NCI-H2081 treated with DMSO at 0.1 percent for 48 hours (cell line): ENCODE results near the gene LBX2.
"Not testable (repeated sequence)": the region's sequence is repeated elsewhere in the genome, so short reads cannot be mapped to it uniquely, and the experiment has no call there.

Experiments used
- DNase-seq: peaks from one replicate; lab custom pipeline; 2025; lab: John Stamatoyannopoulos, UW

LBX2 gene

DNA sequence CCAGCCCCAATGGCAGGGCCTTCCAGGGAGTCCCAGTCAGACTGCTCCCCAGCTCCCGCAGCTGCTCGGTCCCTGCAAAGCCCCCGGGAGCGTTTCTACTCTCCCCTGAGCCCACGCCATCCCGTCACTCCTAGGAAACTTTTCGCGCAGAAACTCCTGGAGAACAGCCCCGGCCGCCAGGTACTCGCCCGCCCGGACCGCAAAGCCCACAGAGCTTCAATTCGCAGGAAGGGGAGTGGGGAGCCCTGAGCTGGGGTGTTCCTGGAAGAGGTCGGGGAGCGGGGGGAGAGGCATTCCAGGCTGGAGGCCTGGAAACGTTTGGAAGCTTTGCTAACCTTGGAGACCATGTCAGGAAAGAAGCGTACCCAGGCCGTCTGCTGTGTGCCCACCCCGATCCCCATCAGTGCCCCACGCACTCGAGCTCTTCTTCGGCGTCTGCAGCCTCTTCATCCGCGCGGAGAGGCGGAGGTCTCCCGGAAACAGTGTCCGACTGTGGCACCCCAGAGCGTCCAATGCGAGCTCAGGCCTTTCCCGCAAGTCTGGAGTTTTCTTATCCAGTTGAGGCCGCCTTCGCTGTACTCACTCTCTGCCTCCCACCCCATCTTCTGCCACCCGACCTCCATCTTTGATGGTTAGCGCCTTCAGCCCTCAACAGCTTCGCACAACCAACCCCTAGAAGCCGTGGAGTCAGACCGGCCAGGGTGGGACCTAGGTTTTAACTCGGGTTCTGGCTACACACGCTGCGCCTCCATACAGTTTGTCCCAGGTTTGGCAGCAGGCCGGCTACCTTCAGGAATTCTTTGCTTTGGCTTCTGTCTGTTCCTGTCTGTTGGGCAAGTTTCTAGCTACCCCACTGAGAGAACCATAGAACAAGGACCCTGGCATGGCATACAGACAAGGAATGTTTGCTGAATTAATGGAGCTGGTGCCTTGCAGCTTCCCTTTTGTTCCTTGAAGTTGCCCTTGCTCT lies 4.4 kb upstream of the LBX2 start:
- DNase-seq: no peak

DNA sequence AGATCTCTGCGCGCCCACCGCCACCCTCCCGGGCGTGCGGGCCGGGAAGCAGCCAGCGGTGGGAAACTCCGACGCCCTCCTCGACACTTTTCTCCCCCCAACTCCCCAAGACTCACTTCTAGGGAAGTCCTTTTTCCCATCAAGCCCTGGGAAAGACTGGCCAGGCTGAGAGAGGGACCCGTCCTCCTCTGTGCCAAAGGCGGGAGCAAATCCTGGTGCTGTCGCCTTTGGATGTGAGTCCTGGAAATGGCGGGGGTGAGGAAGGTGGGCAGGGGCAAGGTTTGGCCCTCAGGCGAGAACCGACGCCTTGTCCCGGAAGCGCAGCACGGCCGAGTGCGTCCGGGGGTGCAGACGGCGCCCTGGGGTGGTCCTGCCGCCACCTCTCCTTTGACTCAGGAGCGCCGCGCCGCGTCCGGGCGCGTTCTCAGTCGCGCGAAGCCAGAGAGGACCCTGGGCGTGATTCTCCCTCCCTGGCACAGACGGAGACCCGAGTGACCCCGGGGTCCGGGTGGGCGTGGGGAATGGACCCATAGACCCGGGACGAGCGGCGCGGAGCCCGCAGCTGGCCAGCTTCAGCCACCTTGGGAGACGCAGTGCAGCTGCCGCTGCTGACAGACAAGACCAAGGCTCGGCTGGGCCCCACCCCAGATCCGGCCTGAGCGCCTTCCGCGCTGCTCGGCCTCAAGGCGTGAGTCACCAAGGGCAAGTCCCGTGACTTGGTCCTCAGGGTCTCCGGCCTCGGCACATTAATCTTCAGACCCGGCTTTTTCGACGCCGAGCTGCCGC lies 3.5 kb upstream of the LBX2 start:
- no peak for DNase-seq

DNA sequence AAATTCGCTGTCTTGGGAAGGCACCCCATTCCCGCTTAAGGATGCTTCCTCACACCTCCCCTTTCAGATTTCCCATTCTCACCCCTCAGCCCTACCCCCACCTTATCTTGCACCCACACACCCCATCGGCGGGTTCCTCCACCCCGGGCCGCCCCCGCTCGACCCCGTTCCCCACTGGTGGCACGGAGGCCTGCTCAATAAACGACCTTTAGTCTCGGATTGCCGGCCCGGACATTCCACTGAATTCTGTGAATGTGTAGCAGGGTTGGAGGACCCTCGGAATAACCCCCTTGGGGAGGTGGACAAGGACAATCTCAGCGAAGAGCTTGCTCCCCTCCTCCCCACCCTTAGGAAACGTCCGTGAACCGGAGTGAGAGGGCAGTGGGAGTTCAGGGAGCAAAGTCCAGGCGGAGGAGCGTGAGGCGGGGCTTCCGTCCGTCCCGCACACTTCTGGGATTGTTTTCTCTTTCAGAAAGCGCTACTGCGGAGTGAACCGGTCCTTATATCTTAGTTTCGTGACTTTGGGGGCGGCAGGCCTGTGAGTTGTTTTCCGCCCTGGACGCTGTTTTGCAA lies 2.8 kb upstream of the LBX2 start:
- DNase-seq: no peak

DNA sequence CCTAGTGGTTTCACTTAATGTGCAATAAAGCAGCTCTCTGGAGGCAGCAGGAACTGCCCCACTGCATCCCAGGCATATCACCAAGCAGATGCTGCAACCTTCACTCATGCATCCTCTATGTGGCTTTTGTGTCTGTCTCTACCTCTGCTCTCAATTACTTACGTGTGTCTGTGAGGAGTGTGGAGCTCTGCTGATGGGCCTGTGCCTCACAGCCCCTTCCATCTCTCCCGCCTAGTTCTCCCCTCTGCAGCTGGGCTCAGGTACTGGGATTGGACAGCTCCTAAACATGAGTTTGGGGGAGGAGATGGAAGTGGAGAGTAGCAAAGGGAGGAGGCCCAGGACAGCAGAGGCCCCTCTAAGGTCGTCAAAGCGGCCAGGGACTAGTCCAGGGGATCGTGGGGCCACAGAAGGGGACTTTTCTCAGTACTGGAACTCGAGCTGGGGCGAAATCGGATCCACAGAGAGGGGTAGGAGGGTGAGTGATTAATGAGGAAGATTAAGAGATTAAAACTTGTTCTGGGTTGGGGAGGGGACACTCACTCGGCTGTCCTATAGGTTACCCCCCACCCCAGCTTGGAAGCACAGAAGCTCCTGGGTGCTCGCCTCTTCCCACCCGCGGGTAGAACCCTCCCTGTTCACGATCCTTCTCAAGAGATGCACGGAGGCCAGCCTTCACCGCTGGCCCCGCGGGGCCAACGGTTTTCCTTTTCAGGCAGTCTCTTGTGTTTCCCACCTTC lies 2.1 kb upstream of the LBX2 start:
- DNase-seq: no peak

DNA sequence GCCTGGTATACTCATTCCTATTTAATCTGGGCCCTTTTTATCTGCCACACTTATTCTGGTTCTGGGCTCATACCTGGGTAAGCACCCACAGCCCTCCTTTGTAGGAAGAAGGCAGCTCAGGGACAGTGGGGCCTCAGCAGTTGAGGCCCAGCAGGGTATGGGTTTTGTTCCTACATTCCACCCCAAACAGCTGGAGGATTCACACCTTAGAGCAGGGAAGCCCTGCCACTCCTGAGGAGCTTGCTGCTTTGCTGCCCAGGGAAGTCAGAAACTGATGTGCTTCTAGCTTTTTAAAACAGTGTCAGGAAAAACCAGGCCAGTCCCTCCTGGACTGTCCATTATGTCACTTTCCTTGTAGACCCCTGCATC lies 1.2 kb upstream of the LBX2 start:
- no peak for DNase-seq

DNA sequence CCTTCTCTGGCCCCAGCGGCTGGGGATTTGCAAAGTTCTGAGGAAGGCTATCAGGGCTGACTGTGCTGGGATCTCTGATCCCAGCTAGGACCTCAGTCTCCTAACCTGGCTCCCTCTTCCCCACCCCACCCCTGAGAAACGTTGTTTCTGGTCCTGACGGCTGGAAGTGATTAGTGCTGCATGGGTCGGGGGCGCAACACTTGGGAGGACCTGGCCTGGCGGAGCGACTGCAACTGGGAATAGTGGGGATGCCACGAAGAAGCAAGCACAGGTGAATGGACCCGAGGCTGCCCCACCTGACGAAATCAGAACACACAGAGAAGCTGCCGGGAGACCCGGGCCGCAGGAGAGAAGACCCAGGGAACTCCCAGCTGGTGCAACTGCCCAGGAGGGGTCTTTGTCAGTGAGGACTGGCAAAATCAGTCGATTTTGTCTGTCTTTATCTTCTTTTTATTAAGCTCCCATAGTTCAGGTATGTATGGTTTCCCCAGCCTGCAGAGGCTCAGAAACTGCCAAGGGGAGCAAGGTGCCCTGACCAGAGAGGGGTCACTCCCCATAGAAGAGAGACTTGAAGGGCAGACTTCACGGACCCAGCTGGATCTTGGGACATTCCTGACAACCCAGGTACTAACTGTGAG lies 656 bp upstream of the LBX2 start:
- no peak for DNase-seq

DNA sequence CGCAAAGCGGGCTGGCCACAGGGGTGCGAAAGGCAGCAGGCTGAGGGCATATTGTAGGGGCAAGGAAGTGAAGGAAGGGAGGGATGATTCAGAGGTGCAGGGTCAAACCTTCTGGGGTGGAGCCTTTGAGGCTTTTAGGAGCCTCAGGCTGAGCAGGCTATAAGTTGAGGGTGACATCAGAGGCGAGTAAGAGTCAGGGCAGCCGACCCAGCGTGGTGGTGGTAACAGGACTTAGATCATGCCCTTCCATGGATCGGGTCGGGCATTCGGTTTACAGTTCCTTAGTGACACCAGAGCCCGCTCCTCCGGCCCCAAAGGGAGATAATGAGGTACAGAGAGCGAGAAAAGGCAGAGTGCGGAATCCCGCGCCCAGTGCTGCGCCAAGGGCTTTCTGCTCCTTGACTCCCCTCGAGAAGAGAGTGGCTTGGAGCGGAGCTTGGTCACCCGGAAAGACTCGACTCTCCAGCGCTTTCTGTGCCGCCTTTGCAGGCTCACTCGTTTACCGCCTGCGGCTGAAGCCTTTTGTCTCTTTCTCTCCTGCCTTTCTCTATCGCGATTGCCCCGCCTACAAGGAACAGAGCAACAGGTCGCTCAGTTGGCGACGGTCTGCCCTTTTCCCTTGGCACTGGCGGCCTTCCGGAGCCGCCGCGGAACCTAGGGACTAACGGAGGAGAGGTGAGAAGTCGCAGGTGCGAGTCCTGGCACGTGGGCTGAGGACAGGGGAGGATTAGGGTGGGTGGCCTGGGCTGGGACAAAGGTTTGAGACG lies 720 bp downstream of the LBX2 start:
- DNase-seq: no peak

DNA sequence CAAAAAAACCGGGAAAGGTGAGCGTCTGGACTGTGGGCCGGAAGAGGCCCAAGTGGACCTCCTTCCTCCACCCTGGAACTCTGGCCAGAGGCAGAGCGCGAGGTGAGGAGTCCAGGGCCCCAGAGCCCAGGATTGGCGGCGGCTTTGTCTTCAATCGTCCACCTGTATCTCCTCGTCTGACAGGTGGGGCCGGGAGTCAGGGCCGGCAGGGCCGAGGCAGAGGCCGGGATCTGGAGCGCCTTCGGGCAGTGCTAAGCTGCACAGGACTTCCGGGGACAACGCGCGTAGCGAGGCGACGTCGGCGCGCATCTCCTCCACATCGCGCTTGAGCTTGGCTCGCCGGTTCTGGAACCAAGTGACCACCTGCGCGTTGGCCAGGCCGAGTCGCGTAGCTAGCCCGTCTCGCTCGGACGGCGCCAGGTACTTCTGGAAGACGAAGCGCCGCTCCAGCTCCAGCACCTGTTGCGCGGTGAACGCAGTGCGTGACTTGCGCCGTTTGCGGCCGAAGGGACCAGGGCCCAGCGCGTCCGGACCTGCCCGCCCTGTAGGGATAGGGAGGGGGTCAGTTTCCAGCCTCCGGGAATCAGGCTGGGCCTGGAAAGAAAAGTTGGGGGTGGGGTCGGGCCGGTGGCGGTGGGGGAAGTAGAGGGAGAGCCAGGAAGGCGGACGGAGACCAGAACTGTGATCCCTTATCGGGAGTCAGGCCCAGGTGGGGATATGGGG lies 1.5 kb downstream of the LBX2 start:
- DNase-seq: no peak

DNA sequence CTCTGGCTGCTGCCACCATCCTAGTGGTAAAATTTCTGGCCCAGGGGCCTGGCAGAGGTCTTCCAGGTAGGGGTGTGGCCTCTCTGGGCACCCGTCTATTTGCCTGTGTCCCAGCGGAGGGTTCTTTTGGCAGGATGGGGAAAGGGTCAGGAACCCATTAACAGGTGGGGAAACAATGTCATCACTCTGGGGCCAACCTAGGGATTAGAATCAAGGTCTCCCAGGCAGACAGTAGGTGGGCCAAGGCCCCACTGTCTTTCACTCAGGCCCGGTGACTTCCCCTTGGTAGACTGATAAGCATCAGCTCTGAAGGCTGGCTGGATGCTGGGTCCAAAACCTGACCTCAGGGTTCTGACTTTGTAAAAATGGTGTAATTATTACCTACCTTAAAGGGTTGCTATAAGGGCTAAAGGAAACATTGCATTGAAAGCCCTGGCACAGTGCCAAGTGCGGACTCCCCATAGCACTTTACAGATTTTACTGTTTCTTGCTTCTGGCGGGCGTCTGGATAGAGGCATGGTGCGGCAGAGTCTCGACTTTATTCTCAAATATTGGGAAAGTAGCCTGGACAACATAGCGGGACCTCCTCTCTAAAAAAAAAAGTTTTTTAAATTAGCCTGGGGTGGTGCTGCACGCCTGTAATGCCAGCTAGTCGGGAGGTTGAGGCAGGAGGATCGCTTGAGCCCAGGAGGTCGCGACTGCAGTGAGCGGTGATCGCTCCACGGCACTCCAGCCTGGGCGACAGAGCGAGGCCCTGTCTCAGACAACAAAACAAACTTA lies 2.2 kb downstream of the LBX2 start:
- DNase-seq: no peak

DNA sequence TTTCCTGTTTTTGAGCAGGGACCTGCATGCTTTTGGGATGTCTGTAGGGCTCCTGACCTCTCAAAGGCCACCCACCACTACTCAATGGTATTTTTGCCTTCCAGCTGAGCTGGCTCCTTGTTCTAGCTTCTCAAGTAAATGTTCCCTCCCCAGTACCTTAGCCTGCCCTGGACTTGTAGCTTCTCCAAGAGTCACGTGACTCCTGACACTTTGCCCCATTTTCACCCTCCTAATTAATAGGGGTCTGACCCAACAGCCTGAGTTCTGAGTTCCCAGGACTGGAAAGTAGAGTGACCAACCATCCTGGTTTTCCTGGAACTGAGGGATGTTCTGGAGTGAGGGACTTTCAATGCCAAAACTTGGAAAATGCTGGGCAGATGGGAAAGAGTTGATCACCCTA lies 4.0 kb downstream of the LBX2 start:
- DNase-seq: no peak

DNA sequence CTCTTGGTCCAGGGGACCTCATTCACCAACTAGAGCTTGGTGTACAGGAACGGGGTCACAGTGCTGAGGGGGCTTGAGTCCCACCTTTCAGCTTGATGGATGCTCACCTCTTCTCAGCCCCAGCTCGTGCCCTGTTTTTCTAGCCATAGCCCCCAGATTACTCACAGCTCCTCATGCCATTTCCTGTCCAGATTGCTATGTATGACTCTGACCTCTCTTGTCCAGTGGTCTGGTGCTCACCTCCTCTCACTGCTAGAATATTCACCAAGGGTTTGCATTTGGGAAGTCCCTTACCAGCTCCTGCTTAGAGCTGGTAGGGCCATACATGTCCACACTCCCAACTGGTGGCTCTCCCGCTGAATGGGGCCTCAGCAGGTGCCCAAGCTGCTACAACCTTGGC lies 5.9 kb downstream of the LBX2 start:
- DNase-seq: no peak

DNA sequence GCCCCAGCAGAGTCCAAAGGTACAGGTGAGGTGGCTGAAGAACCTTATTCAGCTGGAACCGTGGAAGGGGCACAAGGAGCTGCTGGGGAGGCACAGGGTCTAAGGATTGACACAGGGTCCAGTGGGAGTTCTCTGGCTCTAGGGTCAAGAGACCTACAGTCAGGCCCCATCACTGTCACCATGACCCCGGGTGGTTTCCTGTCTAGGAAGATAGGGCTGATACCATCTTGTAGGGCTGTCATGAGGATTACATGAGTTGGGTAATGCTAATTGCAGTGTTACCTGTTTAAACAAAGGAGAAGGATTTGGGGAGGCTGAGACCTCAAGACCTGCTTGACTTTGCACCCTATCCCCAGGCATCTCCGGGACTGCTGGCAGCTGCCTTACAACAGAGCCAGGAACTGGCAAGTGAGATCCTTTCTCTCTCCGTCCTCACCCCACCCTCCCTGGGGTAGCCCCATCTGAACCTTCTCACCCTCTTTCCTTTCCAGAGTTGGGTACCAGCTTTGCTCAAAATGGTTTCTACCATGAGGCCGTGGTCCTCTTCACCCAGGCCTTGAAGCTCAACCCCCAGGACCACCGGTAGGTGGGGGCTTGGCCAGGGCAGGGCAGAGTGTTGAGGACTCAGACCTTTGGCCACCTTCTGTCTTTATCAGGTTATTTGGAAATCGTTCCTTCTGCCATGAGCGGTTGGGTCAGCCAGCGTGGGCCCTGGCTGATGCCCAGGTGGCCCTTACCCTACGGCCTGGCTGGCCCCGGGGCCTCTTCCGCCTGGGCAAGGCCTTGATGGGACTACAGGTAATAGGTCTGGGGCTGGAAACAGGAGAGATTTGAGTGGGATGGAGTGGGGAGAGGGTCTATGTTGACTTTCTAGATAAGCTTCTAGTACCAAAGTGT lies 7.5 kb downstream of the LBX2 start:
- DNase-seq: no peak

DNA sequence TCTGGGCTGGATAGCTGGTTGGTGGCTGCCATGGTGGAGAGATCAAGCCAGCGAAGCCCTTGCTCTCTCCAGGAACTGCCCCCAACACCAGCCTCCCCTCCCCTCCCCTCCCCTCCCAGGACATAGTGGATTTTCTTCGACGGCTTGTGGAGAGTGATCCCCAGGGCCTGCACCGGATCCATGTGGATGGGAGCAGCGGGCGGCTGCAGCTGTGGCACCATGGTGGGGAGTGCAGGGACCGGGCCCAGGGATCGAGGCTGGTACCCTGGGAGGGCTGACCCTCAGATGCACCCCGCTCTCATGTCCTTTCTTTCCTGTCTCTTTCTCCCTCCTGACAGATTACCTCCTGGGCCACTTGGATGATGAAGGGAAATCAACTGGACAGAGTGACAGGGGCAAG lies 9.5 kb downstream of the LBX2 start:
- DNase-seq: no peak

DNA sequence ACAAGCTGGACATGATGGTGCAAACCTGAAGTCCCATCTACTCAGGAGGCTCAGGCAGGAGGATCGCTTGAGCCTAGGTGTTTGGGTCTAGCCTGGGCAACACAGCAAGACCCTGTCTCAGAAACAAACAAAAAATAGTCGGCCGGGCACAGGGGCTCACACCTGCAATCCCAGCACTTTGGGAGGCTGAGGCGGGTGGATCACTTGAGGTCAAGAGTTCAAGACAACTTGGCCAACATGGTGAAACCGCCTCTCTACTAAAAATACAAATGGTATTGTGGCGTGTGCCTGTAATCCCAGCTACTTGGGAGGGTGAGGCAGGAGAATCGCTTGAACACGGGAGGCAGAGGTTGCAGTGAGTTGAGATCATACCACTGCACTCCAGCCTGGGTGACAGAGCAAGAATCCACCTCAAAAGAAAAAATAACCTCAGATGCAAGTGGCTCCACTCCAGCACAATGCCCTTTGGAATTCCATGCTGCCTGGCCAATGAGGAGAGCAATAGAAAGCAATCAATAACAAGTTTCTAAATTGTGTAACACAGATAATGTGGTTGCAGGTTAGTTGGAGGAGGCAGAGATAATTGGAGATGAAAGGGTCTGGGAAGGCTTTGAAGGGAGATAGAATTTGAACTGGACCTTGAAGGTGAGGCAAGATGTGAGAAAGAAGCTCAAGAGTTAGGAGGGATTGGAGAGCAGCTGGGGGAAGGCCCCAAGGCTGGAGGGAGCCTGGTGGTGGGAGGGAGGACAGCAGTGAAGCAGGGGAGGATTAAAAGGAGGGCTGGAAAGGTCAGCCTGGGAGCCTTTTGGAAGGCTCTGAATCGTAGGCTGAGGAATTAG lies 10.5 kb downstream of the LBX2 start:
- DNase-seq: no peak

DNA sequence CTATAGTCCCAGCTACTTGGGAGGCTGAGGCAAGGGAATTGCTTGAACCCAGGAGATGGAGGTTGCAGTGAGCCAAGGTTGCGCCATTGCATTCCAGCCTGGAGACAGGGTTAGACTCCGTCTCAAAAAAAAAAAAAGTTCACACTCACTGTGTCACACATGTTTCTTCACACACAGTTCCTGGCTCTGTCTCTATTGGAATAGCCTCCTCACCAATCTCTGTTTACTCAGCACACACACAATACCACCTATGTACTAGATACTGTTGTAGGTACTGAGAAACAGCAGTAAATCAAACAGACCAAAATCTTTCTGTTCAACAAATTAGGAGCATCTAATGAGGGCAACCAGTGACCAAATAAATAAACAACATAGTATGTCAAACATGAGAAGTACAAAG lies 13.3 kb downstream of the LBX2 start:
- no peak for DNase-seq

DNA sequence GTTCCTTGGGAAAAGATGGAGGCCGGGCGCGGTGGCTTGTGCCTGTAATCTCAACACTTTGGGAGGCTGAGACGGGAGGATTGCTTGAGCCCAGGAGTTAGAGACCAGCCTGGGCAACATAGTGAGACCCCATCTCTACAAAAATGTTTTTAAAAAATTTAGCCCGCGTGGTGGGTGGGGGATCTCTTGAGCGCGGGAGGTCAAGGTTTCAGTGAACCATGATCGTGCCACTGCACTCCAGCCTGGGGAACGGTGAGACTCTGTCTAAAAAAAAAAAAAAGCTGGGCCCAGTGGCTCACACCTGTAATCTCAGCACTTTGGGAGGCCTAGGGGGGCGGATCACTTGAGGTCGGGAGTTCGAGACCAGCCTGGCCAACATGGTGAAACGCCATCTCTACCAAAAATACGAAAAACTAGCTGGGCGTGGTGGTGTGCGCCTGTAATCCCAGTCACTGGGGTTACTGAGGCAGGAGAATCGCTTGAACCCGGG lies 15.7 kb downstream of the LBX2 start:
- not testable (repeated sequence) for DNase-seq
